Brain microvascular endothelial cell (primary cell): ENCODE results near the gene MORF4L1.
"Not testable (repeated sequence)": the region's sequence is repeated elsewhere in the genome, so short reads cannot be mapped to it uniquely, and the experiment has no call there.

Experiments
- DNase-seq: peaks from one replicate; pipeline ENCODE4 v3.0.0-alpha.2; 2020
- H3K27ac ChIP-seq: fragments of 250-450 bp; sonication (Bioruptor Pico); 2 replicates; pipeline ENCODE4 v1.5.1; 2020; ENCODE audit warnings: mild to moderate bottlenecking, moderate library complexity
- H3K27me3 ChIP-seq: fragments of 250-450 bp; sonication (Bioruptor Pico); replicated peaks from 2 replicates; pipeline ENCODE4 v1.5.1; 2020; ENCODE audit warnings: mild to moderate bottlenecking
- H3K36me3 ChIP-seq: fragments of 250-450 bp; sonication (Bioruptor Pico); replicated peaks from 2 replicates; pipeline ENCODE4 v1.5.1; 2020; ENCODE audit warnings: mild to moderate bottlenecking
- H3K4me3 ChIP-seq: 2 replicates; pipeline ENCODE4 v1.5.1; 2011; ENCODE audit warnings: low read depth, mild to moderate bottlenecking, control low read depth, low read length, moderate library complexity
- in situ Hi-C: cut with HindIII; loops from 2 replicates; pipeline ENCODE4 v1.10.0; 2017; ENCODE audit warnings: low sequenced_read_pairs, low pct_ligation_motif_present
- TF ChIP-seq, protein P1 (sequence below): IDR thresholded peaks from 2 replicates; pipeline ENCODE4 v1.5.1; 2011; ENCODE audit warnings: low read depth, mild to moderate bottlenecking, moderate library complexity, low read length, control low read depth, inconsistent platforms; ENCODE audit errors: missing control alignments

The MORF4L1 gene

DNA sequence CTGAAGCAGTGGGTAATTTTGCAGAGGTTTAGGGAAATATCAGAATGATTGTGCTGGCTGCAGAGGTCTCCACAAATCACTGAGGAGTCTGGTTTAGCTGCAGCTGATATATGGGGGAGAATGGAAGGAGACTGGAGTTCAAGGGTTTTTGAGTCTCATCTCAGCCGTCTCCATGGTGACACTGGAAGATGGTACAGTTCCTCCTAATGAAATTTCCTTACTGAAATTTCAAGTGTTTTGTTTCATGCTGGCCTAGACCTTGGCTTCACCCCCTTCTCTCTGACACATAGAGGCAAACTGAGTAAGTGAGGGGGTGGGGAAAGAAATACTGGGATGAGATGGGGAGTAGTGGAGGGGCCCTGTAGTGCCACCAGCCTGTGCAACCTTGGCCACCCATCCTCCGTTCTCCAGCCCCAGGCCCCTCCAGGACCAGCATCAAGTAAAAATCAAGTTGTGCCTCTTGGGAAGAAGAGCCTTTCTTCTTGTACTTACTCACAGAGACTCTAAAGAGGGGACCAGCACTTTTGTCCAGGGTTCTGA is 17.8 kb upstream of the MORF4L1 start:
- Histone ChIP-seq H3K4me3 (no peak overlapping the region), H3K27me3 (no peaks in the 10 kb centered on the region), H3K27ac (no peak overlapping the region), H3K36me3 (no peaks in the 10 kb centered on the region)
- TF ChIP-seq, protein P1, sequence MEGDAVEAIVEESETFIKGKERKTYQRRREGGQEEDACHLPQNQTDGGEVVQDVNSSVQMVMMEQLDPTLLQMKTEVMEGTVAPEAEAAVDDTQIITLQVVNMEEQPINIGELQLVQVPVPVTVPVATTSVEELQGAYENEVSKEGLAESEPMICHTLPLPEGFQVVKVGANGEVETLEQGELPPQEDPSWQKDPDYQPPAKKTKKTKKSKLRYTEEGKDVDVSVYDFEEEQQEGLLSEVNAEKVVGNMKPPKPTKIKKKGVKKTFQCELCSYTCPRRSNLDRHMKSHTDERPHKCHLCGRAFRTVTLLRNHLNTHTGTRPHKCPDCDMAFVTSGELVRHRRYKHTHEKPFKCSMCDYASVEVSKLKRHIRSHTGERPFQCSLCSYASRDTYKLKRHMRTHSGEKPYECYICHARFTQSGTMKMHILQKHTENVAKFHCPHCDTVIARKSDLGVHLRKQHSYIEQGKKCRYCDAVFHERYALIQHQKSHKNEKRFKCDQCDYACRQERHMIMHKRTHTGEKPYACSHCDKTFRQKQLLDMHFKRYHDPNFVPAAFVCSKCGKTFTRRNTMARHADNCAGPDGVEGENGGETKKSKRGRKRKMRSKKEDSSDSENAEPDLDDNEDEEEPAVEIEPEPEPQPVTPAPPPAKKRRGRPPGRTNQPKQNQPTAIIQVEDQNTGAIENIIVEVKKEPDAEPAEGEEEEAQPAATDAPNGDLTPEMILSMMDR, result no peak
- in situ Hi-C loops, result no loop called here
- no peak for DNase-seq

DNA sequence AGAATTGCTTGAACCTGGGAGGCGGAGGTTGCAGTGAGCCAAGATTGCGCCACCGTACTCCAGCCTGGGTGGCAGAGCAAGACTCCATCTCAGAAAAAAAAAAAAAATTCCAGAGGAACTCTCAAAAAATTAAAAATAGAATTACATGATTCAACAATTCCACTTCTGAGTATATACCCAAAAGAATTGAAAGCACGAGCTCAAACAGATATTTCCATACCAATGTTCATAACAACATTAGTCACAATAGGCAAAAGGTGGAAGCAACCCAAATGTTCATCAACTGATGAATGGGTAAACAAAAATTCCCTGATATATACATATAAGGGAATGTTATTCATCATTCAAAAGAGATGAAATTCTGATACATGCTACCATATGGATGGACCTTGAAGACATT is 16.9 kb upstream of the MORF4L1 start:
- in situ Hi-C loops, result no loop called here
- H3K27ac ChIP-seq, result no peak overlapping the region

DNA sequence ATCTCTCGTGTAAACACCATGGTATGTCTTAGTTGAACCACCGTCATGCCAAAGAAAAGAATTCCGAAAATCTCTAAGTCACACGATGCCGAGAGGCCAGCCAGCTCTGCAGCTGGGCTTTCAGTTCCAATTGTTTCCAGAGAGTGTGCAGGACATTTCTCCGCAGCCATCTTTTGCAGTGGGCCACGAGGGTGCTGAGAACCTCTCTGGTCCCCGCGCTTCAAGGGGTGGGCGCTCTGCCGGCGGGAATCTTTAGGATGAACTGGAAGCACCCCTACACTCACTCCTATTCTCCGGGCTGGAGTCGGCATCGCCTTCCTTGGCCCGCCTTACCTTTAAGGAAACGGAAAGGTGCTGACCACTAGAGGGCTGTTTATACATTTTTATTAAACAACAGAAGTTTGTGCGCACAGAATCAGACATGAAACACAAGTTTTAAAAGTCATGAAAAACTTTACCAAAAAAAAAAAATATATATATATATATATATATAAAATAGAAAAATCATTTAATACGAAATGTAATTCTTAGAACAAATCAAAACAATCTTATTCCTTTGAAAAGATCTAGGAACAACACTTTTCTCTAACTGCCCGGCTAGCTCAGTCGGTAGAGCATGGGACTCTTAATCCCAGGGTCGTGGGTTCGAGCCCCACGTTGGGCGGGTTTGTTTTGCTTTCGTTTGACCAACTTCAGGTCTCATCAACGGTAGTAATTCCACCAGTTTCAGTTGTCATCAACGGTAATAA is 12.5 kb upstream of the MORF4L1 start:
- Histone ChIP-seq H3K4me3 (peak overlapping the region; percentile 57), H3K36me3 (no peaks in the 10 kb centered on the region), H3K27me3 (no peaks in the 10 kb centered on the region), H3K27ac (peak overlapping the region; percentile 42)
- in situ Hi-C loops, result no loop called here
- TF ChIP-seq, protein P1, result peak; percentile 64
- peak; percentile 75 for DNase-seq

More for the DNA sequence above, 16.9 kb upstream of the MORF4L1 start:
- DNase-seq, result no peak
- no peaks in the 10 kb centered on the region for H3K36me3 ChIP-seq
- no peak overlapping the region for H3K4me3 ChIP-seq
- no peaks in the 10 kb centered on the region for H3K27me3 ChIP-seq
- TF ChIP-seq, protein P1, result no peak

DNA sequence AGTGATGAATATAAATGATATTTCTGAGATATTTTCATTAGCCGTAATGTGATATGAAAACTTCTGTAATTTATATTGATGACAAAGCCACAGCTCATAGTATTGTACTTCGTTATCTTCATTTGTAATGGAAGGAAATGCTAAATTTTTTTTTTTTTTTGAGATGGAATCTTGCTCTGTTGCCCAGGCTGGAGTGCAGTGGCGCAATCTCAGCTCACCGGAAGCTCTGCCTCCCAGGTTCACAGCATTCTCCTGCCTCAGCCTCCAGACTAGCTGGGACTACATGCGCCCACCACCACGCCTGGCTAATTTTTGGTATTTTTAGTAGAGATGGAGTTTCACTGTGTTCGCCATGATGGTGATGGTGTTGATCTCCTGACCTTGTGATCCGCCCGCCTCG is 7.1 kb upstream of the MORF4L1 start:
- in situ Hi-C loops, result not testable (repeated sequence)

GRCh38 chr15:78866031-78866430 is 6.7 kb upstream of the MORF4L1 start:
- H3K36me3 ChIP-seq, in situ Hi-C loops, DNase-seq, H3K27ac ChIP-seq, H3K4me3 ChIP-seq, H3K27me3 ChIP-seq: not testable (repeated sequence)

More for the DNA sequence above, 7.1 kb upstream of the MORF4L1 start:
- not testable (repeated sequence) for H3K27me3 ChIP-seq, H3K4me3 ChIP-seq, H3K27ac ChIP-seq, DNase-seq, H3K36me3 ChIP-seq

GRCh38 chr15:78866803-78867202 is 5.9 kb upstream of the MORF4L1 start:
- H3K36me3 ChIP-seq, result no peaks in the 10 kb centered on the region
- H3K4me3 ChIP-seq, result no peak overlapping the region
- TF ChIP-seq, protein P1, result no peak
- H3K27ac ChIP-seq, result no peak overlapping the region
- H3K27me3 ChIP-seq, result no peaks in the 10 kb centered on the region
- in situ Hi-C loops, result no loop called here
- DNase-seq, result no peak

DNA sequence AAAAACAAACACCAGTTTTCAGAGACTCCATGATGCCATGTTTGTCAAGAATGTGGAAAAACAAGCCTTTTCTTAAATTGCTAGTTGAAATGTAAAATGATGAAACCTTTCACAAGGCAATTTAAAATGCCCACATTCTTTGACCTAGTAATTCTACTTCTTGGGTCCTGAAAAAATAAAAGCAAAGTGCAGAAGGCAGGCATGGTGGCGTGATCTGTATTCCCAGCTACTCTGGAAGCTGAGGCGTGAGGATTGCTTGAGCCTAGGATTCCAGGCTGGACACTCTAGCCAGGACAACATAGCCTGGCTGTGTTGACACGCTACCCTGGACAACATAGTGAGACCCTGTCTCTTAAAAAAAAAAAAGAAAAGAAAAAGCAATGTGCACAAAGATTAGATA is 4.3 kb upstream of the MORF4L1 start:
- H3K27me3 ChIP-seq, result no peaks in the 10 kb centered on the region
- TF ChIP-seq, protein P1, result no peak
- no peak overlapping the region for H3K27ac ChIP-seq
- H3K4me3 ChIP-seq, result no peak overlapping the region
- H3K36me3 ChIP-seq, result peaks cover 3% of the 10 kb centered on the region
- no peak for DNase-seq
- in situ Hi-C loops, result no loop called here

- H3K36me3 ChIP-seq, in situ Hi-C loops, H3K4me3 ChIP-seq, H3K27me3 ChIP-seq, DNase-seq: not testable (repeated sequence)
- peak overlapping the region; percentile 80 for H3K27ac ChIP-seq
These were observed 1.1 kb upstream of the MORF4L1 start for GRCh38 chr15:78871483-78872127.
